GM12878 (cell line): ENCODE results near the gene NEK8. TPM values are rescaled to one million over a fixed set of nuclear protein-coding genes. Genes with fewer than 3 reads are reported as not detected.

Experiments
- ATAC-seq: fragments of 200-7000 bp; cut with Tn5 transposase; 3 replicates; pipeline ENCODE4 v1.9.1; 2020; ENCODE audit warnings: mild to moderate bottlenecking, moderate library complexity
- BruUV-seq: library from RNA; stranded (reverse); fragments of 400-500 nt; replicated peaks from 2 replicates; lab custom pipeline; 2021; lab: Mats Ljungman, UMichigan
- CTCF ChIA-PET: fragments of 300-600 bp; sonication (Branson Sonifier 250); formaldehyde crosslinking; extraction: SDS; loops from one replicate; lab custom pipeline; 2021; ENCODE audit warnings: inconsistent platforms; lab: Yijun Ruan, JAX
- POLR2A ChIA-PET: fragments of 350-600 bp; formaldehyde crosslinking; extraction: SDS; loops from one replicate; lab custom pipeline; 2021; ENCODE audit warnings: inconsistent platforms; lab: Charles Lee
- RAD21 ChIA-PET: fragments of 300-600 bp; sonication (Branson Sonifier 250); formaldehyde crosslinking; loops from one replicate; lab custom pipeline; 2023; ENCODE audit warnings: antibody characterized with exemption; ENCODE audit not compliant: unreplicated experiment; lab: Charles Lee
- SMC1A ChIA-PET: fragments of 300-600 bp; sonication (Branson Sonifier 250); formaldehyde crosslinking; loops from one replicate; lab custom pipeline; 2023; ENCODE audit not compliant: unreplicated experiment, uncharacterized antibody; lab: Charles Lee
- DNase-seq: peaks from one replicate; pipeline ENCODE4 v3.0.0-alpha.2; 2011; ENCODE audit warnings: low read depth, low spot score
- FAIRE-seq: peaks from 3 replicates; lab custom pipeline; 2011; peaks lifted over from hg19 to GRCh38; lab: Jason Lieb, UNC
- H2AFZ ChIP-seq: 2 replicates; pipeline ENCODE4 v1.6.0; 2011; ENCODE audit warnings: low read depth, low read length, control low read depth; ENCODE audit not compliant: control insufficient read depth
- H3K27ac ChIP-seq: 2 replicates; pipeline ENCODE4 v1.5.1; 2011; ENCODE audit warnings: control low read depth; ENCODE audit not compliant: control insufficient read depth, insufficient read depth
- H3K27me3 ChIP-seq, 2 experiments: replicated peaks in 1 of 2; 2 replicates each; pipeline versions ENCODE4 v1.6.0 to v1.6.1; 2011; ENCODE audit warnings: low read length in 1 of 2; ENCODE audit not compliant: control insufficient read depth in 2 of 2, insufficient read depth in 2 of 2
- H3K36me3 ChIP-seq, 2 experiments: 2 replicates each; pipeline ENCODE4 v1.5.1; 2011; ENCODE audit warnings: low read length in 1 of 2; ENCODE audit not compliant: control insufficient read depth in 2 of 2, insufficient read depth in 2 of 2
- H3K4me1 ChIP-seq: 2 replicates; pipeline ENCODE4 v1.6.1; 2011; ENCODE audit warnings: mild to moderate bottlenecking, low read length, moderate library complexity, mixed read lengths; ENCODE audit not compliant: control insufficient read depth, insufficient read depth
- H3K4me2 ChIP-seq: 2 replicates; pipeline ENCODE4 v1.6.0; 2011; ENCODE audit warnings: control low read depth; ENCODE audit not compliant: control insufficient read depth, insufficient read depth
- H3K4me3 ChIP-seq: fragments of 200-600 bp; sonication (generic); 2 replicates; pipeline ENCODE4 v1.5.1; 2016
- H3K79me2 ChIP-seq: 2 replicates; pipeline ENCODE4 v1.6.0; 2011; ENCODE audit warnings: low read length; ENCODE audit not compliant: control insufficient read depth, insufficient read depth
- H3K9ac ChIP-seq: 2 replicates; pipeline ENCODE4 v1.8.0; 2011; ENCODE audit warnings: low read length, control low read depth, mixed read lengths; ENCODE audit not compliant: control insufficient read depth, insufficient read depth
- H3K9me3 ChIP-seq: replicated peaks from 3 replicates; pipeline ENCODE4 v1.5.1; 2011; ENCODE audit warnings: mild to moderate bottlenecking, low read length; ENCODE audit not compliant: control insufficient read depth, insufficient read depth
- H4K20me1 ChIP-seq: 2 replicates; pipeline ENCODE4 v1.6.0; 2011; ENCODE audit not compliant: control insufficient read depth, insufficient read depth
- BMI1 ChIP-seq: fragments of 450-650 bp; IDR thresholded peaks from 2 replicates; pipeline ENCODE4 v1.6.1; 2016; ENCODE audit warnings: mild to moderate bottlenecking, moderate library complexity, borderline replicate concordance
- HCFC1 ChIP-seq: fragments of 150-350 bp; IDR thresholded peaks from 2 replicates; pipeline ENCODE4 v1.6.1; 2014; ENCODE audit warnings: low read length
- HDAC2 ChIP-seq: fragments of 200-600 bp; sonication (generic); IDR thresholded peaks from 2 replicates; pipeline ENCODE4 v1.6.1; 2017
- MYC ChIP-seq: IDR thresholded peaks from 2 replicates; pipeline ENCODE4 v1.6.1; 2011; ENCODE audit warnings: mild to moderate bottlenecking, low read length, moderate library complexity, inconsistent platforms; ENCODE audit not compliant: insufficient read depth, insufficient replicate concordance, insufficient read length, severe bottlenecking
- POLR2A ChIP-seq: IDR thresholded peaks from 2 replicates; pipeline ENCODE4 v1.6.1; 2011; ENCODE audit warnings: low read depth, mild to moderate bottlenecking, low read length
- SRF ChIP-seq, 2 experiments: IDR thresholded peaks; 2 replicates each; pipeline ENCODE4 v1.6.1; 2011; ENCODE audit warnings: low read depth in 2 of 2, low read length in 2 of 2, mild to moderate bottlenecking in 1 of 2, moderate library complexity in 1 of 2
- WGBS: methylation state at CpG from one replicate; pipeline ENCODE4 v1.1.6; 2016; ENCODE audit warnings: low lambda C conversion rate; ENCODE audit not compliant: insufficient replicate concordance, insufficient coverage; ENCODE audit errors: missing lambda C conversion rate; 5-methylcytosine and 5-hydroxymethylcytosine counted together
- in situ Hi-C: fragments of 300-500 bp; cut with MboI; formaldehyde crosslinking; loops from 9 replicates; pipeline ENCODE4 v1.14.3; 2018; ENCODE audit warnings: mixed read lengths
- intact Hi-C: fragments of 100-400 bp; cut with micrococcal nuclease; formaldehyde crosslinking; loops from one replicate; pipeline ENCODE4 v1.14.2; 2022; ENCODE audit not compliant: unreplicated experiment
- polyA plus RNA-seq, 11 experiments: library from polyadenylated mRNA; depleted of rRNA in 4 of 11; unstranded in 6 of 11; stranded (reverse) in 5 of 11; fragments of >200 nt; fragmentation: Nextera tagmentation in 4 of 11; fragmentation: Illumina TruSeq in 1 of 11; extraction: Ambion mirVana in 4 of 11; extraction: Trizol in 1 of 11; gene quantifications; 1 replicate in 1 of 11; 2 replicates in 10 of 11; pipeline versions ENCODE4 v1.2.1 to v1.2.3, GENCODE V29; 2011 to 2016; ENCODE audit warnings: inconsistent platforms in 2 of 11, missing spikeins in 2 of 11, low read depth in 1 of 11
- total RNA-seq, 4 experiments: library from RNA; depleted of rRNA in 3 of 4; stranded (reverse); fragments of >200 nt in 3 of 4; fragmentation: Illumina TruSeq in 1 of 4; extraction: Trizol in 1 of 4; gene quantifications; 2 replicates each; pipeline versions ENCODE4 v1.2.1 to v1.2.3, GENCODE V29; 2013 to 2021
- TF ChIP-seq, protein P1 (sequence below): fragments of 450-650 bp; IDR thresholded peaks from 2 replicates; pipeline ENCODE4 v1.6.1; 2017; ENCODE audit warnings: mild to moderate bottlenecking, moderate library complexity
- TF ChIP-seq, protein P2 (sequence below), 3 experiments: IDR thresholded peaks in 2 of 3; conservative IDR thresholded peaks in 1 of 3; 2 replicates each; pipeline ENCODE4 v1.5.1; 2011; ENCODE audit warnings: low read depth in 3 of 3, low read length in 3 of 3, mild to moderate bottlenecking in 3 of 3, control low read depth in 2 of 3, moderate library complexity in 2 of 3, inconsistent platforms in 1 of 3, mixed read lengths in 1 of 3; ENCODE audit not compliant: control insufficient read depth in 2 of 3, insufficient read depth in 1 of 3; ENCODE audit errors: extremely low read depth in 1 of 3

The NEK8 gene
- total and polyA plus RNA-seq, 10 of the 15 experiments (the other 5 are each of a cell fraction or from before 2014, with no cell fraction given): 2.3 to 14.3 (median 9.4) TPM

GRCh38 chr17:28734712-28735241 lies 6.2 kb downstream of the NEK8 start:
- ChIA-PET RAD21 (interaction anchor here (0.7 to 1.3 kb wide), 2 partner anchors 9 to 211 kb away, joined by 3 read pairs; no protein-coding TSS in a partner anchor), SMC1A (no interaction called here), POLR2A (interaction anchor here (0.6 to 17.2 kb wide), 5 partner anchors 8 to 215 kb away, joined by 3 to 485 read pairs (median 4); partner anchors contain the start of genes RPL23A, TLCD1 and TRAF4), CTCF (interaction anchor here (1.2 to 1.4 kb wide), 3 partner anchors 8 to 29 kb away, joined by 3 to 10 read pairs (median 5); no protein-coding TSS in a partner anchor)
- H2AFZ ChIP-seq: no peak overlapping the region
- peaks cover 0 to 3% of the 10 kb centered on the region in 2 experiments; a peak in 2 of 4 replicates for H3K36me3 ChIP-seq
- H3K79me2 ChIP-seq: peaks cover 13% of the 10 kb centered on the region
- ATAC-seq: no peak
- H4K20me1 ChIP-seq: no peaks in the 10 kb centered on the region
- no TSS peak for BruUV-seq
- H3K9ac ChIP-seq: no peak overlapping the region
- intact Hi-C loops (no loop called here), in situ Hi-C loops (loop anchor here (25.0 kb wide), 1 partner anchor 1272 kb away; the partner anchor contains the start of gene KSR1)
- H3K27ac ChIP-seq: no peak overlapping the region
- no peak for FAIRE-seq
- no peak for DNase-seq
- no peak overlapping the region for H3K4me3 ChIP-seq
- H3K4me1 ChIP-seq: peaks cover 45% of the 10 kb centered on the region
- H3K9me3 ChIP-seq: peaks cover 6% of the 10 kb centered on the region; the same call in 2 of the 3 replicates
- 81% methylated on average over 10 of the region's 10 CpGs for WGBS
- H3K27me3 ChIP-seq: no peaks in the 10 kb centered on the region
- peak overlapping the region; percentile 3; the same call in 1 of the 2 replicates for H3K4me2 ChIP-seq
- TF ChIP-seq BMI1 (no peak), POLR2A (no peak), SRF (IDR thresholded peaks at IDR 0.05; ENCODE audit: low read depth in 2 of 2, low read length in 2 of 2) (no peak), HDAC2 (no peak), MYC (no peak), HCFC1 (no peak)
- TF ChIP-seq, protein P1, sequence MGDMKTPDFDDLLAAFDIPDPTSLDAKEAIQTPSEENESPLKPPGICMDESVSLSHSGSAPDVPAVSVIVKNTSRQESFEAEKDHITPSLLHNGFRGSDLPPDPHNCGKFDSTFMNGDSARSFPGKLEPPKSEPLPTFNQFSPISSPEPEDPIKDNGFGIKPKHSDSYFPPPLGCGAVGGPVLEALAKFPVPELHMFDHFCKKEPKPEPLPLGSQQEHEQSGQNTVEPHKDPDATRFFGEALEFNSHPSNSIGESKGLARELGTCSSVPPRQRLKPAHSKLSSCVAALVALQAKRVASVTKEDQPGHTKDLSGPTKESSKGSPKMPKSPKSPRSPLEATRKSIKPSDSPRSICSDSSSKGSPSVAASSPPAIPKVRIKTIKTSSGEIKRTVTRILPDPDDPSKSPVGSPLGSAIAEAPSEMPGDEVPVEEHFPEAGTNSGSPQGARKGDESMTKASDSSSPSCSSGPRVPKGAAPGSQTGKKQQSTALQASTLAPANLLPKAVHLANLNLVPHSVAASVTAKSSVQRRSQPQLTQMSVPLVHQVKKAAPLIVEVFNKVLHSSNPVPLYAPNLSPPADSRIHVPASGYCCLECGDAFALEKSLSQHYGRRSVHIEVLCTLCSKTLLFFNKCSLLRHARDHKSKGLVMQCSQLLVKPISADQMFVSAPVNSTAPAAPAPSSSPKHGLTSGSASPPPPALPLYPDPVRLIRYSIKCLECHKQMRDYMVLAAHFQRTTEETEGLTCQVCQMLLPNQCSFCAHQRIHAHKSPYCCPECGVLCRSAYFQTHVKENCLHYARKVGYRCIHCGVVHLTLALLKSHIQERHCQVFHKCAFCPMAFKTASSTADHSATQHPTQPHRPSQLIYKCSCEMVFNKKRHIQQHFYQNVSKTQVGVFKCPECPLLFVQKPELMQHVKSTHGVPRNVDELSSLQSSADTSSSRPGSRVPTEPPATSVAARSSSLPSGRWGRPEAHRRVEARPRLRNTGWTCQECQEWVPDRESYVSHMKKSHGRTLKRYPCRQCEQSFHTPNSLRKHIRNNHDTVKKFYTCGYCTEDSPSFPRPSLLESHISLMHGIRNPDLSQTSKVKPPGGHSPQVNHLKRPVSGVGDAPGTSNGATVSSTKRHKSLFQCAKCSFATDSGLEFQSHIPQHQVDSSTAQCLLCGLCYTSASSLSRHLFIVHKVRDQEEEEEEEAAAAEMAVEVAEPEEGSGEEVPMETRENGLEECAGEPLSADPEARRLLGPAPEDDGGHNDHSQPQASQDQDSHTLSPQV: no peak
- TF ChIP-seq, protein P2, sequence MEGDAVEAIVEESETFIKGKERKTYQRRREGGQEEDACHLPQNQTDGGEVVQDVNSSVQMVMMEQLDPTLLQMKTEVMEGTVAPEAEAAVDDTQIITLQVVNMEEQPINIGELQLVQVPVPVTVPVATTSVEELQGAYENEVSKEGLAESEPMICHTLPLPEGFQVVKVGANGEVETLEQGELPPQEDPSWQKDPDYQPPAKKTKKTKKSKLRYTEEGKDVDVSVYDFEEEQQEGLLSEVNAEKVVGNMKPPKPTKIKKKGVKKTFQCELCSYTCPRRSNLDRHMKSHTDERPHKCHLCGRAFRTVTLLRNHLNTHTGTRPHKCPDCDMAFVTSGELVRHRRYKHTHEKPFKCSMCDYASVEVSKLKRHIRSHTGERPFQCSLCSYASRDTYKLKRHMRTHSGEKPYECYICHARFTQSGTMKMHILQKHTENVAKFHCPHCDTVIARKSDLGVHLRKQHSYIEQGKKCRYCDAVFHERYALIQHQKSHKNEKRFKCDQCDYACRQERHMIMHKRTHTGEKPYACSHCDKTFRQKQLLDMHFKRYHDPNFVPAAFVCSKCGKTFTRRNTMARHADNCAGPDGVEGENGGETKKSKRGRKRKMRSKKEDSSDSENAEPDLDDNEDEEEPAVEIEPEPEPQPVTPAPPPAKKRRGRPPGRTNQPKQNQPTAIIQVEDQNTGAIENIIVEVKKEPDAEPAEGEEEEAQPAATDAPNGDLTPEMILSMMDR (IDR thresholded peaks at IDR 0.05 in 2 of 3, conservative IDR thresholded peaks at IDR 0.05 in 1 of 3; ENCODE audit: control insufficient read depth in 2 of 3, extremely low read depth in 1 of 3, insufficient read depth in 1 of 3, low read depth in 3 of 3, low read length in 3 of 3): no peak
- TF ChIP-seq, all 136 proteins: peak for 0
